Fibroblast of lung (primary cell): ENCODE data around the gene INAFM1.

Experiments
- EZH2 ChIP-seq: IDR thresholded peaks from 2 replicates; pipeline ENCODE4 v1.5.1; 2012; ENCODE audit warnings: low read length, control low read depth, mild to moderate bottlenecking; ENCODE audit errors: missing control alignments
- TF ChIP-seq, protein P1 (sequence below), 2 donors: IDR thresholded peaks in 1 of 2; conservative IDR thresholded peaks in 1 of 2; 1 replicate in 1 of 2; 2 replicates in 1 of 2; pipeline ENCODE4 v1.5.1; 2011 to 2012; ENCODE audit warnings: low read length in 2 of 2, control low read depth in 1 of 2, inconsistent platforms in 1 of 2, low read depth in 1 of 2, mild to moderate bottlenecking in 1 of 2

GRCh38 chr19:47283405-47284059 is 8.8 kb downstream of the INAFM1 start:
- TF ChIP-seq EZH2: no peak
- TF ChIP-seq, protein P1, sequence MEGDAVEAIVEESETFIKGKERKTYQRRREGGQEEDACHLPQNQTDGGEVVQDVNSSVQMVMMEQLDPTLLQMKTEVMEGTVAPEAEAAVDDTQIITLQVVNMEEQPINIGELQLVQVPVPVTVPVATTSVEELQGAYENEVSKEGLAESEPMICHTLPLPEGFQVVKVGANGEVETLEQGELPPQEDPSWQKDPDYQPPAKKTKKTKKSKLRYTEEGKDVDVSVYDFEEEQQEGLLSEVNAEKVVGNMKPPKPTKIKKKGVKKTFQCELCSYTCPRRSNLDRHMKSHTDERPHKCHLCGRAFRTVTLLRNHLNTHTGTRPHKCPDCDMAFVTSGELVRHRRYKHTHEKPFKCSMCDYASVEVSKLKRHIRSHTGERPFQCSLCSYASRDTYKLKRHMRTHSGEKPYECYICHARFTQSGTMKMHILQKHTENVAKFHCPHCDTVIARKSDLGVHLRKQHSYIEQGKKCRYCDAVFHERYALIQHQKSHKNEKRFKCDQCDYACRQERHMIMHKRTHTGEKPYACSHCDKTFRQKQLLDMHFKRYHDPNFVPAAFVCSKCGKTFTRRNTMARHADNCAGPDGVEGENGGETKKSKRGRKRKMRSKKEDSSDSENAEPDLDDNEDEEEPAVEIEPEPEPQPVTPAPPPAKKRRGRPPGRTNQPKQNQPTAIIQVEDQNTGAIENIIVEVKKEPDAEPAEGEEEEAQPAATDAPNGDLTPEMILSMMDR (conservative IDR thresholded peaks at IDR 0.05 in 1 of 2, IDR thresholded peaks at IDR 0.05 in 1 of 2; ENCODE audit: low read depth in 1 of 2, low read length in 2 of 2): no peak
